Neural cell (in vitro differentiated cells): ENCODE results near the gene ADAMTS16. TPM values are rescaled to one million over a fixed set of nuclear protein-coding genes. Genes with fewer than 3 reads are reported as not detected.

ENCODE experiments used
- H2AFZ ChIP-seq: fragments of 200-600, 300-800 bp; sonication (generic), shearing (Covaris generic); 2 replicates; pipeline ENCODE4 v1.6.0; 2014; ENCODE audit warnings: low read depth, mild to moderate bottlenecking, antibody characterized with exemption, low read length, moderate library complexity
- H3F3A ChIP-seq: fragments of 200-600 bp; shearing (Covaris generic); 2 replicates; pipeline ENCODE4 v1.6.1; 2016; ENCODE audit warnings: mild to moderate bottlenecking, moderate library complexity, mixed read lengths, antibody characterized with exemption, low read length; ENCODE audit not compliant: insufficient read depth, poor library complexity, severe bottlenecking
- H3K27ac ChIP-seq: fragments of 200-600, 300-800 bp; sonication (generic), shearing (Covaris generic); 2 replicates; pipeline ENCODE4 v1.5.1; 2014; ENCODE audit warnings: mild to moderate bottlenecking, low read length, moderate library complexity
- H3K27me3 ChIP-seq: fragments of 300-800, 200-600 bp; sonication (generic), shearing (Covaris generic); 2 replicates; pipeline ENCODE4 v1.6.0; 2014; ENCODE audit warnings: mild to moderate bottlenecking, low read depth, low read length, moderate library complexity; ENCODE audit not compliant: insufficient read depth
- H3K36me3 ChIP-seq: fragments of 300-800, 200-600 bp; sonication (generic), shearing (Covaris generic); 2 replicates; pipeline ENCODE4 v1.5.1; 2014; ENCODE audit warnings: mild to moderate bottlenecking, antibody characterized with exemption, low read length, moderate library complexity; ENCODE audit not compliant: insufficient read depth
- H3K4me2 ChIP-seq: fragments of 300-800, 200-600 bp; sonication (generic), shearing (Covaris generic); 2 replicates; pipeline ENCODE4 v1.6.0; 2014; ENCODE audit warnings: mild to moderate bottlenecking, low read length
- H3K4me3 ChIP-seq: fragments of 300-800, 200-600 bp; sonication (generic), shearing (Covaris generic); 2 replicates; pipeline ENCODE4 v1.5.1; 2014; ENCODE audit warnings: mild to moderate bottlenecking, low read length, moderate library complexity
- H3K79me2 ChIP-seq: fragments of 200-600 bp; shearing (Covaris generic); replicated peaks from 2 replicates; pipeline ENCODE4 v1.6.0; 2014; ENCODE audit warnings: mild to moderate bottlenecking, low read length, moderate library complexity; ENCODE audit not compliant: insufficient read depth
- H3K9ac ChIP-seq: fragments of 300-800, 200-600 bp; sonication (generic), shearing (Covaris generic); 2 replicates; pipeline ENCODE4 v1.6.1; 2016; ENCODE audit warnings: mild to moderate bottlenecking, low read length, mixed read lengths
- H3K9me2 ChIP-seq: fragments of 200-600 bp; shearing (Covaris generic); 2 replicates; pipeline ENCODE4 v1.6.1; 2016; ENCODE audit warnings: mild to moderate bottlenecking, low read length, mixed read lengths; ENCODE audit not compliant: insufficient read depth
- H3K9me3 ChIP-seq: fragments of 200-600, 300-800 bp; sonication (generic), shearing (Covaris generic); 2 replicates; pipeline ENCODE4 v1.6.1; 2016; ENCODE audit warnings: mild to moderate bottlenecking, mixed run types, low read length, moderate library complexity, mixed read lengths
- H4K20me1 ChIP-seq: fragments of 200-600 bp; shearing (Covaris generic); 2 replicates; pipeline ENCODE4 v1.6.1; 2016; ENCODE audit warnings: mild to moderate bottlenecking, mixed run types; ENCODE audit not compliant: insufficient read depth
- CTCF ChIP-seq: fragments of 450-650 bp; IDR thresholded peaks from 2 replicates; pipeline ENCODE4 v1.5.1; 2014; ENCODE audit warnings: antibody characterized with exemption, mild to moderate bottlenecking, moderate library complexity; ENCODE audit not compliant: poor library complexity, severe bottlenecking
- EP300 ChIP-seq: fragments of 450-650 bp; conservative IDR thresholded peaks from 2 replicates; pipeline ENCODE4 v1.6.1; 2014; ENCODE audit warnings: antibody characterized with exemption, mild to moderate bottlenecking, moderate library complexity; ENCODE audit not compliant: poor library complexity, severe bottlenecking
- EZH2 ChIP-seq: fragments of 200-600, 300-800 bp; shearing (Covaris generic), sonication (generic); IDR thresholded peaks from 2 replicates; pipeline ENCODE4 v1.6.1; 2014; ENCODE audit warnings: antibody characterized with exemption, low read length, borderline replicate concordance, mild to moderate bottlenecking; ENCODE audit not compliant: insufficient read depth, poor library complexity, severe bottlenecking
- MXI1 ChIP-seq: fragments of 450-650 bp; conservative IDR thresholded peaks from 2 replicates; pipeline ENCODE4 v1.6.1; 2014; ENCODE audit warnings: antibody characterized with exemption, mild to moderate bottlenecking; ENCODE audit not compliant: poor library complexity, severe bottlenecking
- RAD21 ChIP-seq: fragments of 450-650 bp; conservative IDR thresholded peaks from 2 replicates; pipeline ENCODE4 v1.6.1; 2014; ENCODE audit warnings: antibody characterized with exemption, mild to moderate bottlenecking, moderate library complexity
- REST ChIP-seq: IDR thresholded peaks from 2 replicates; pipeline ENCODE4 v1.6.1; 2012; ENCODE audit warnings: borderline replicate concordance
- SMC3 ChIP-seq: fragments of 450-650 bp; conservative IDR thresholded peaks from 2 replicates; pipeline ENCODE4 v1.6.1; 2014; ENCODE audit warnings: antibody characterized with exemption, mild to moderate bottlenecking, moderate library complexity; ENCODE audit not compliant: poor library complexity
- TAF1 ChIP-seq: IDR thresholded peaks from 2 replicates; pipeline ENCODE4 v1.6.1; 2012; ENCODE audit warnings: low read depth
- polyA plus RNA-seq: library from polyadenylated mRNA; depleted of rRNA; stranded (reverse); fragments of >200 nt; gene quantifications from 2 replicates; pipeline ENCODE4 v1.2.3, GENCODE V29; 2014

The ADAMTS16 gene
- polyA plus RNA-seq, 1 donor from 2014 or later: 1.3 TPM

GRCh38 chr5:5367739-5368138, 227.6 kb downstream of the ADAMTS16 start:
- Histone ChIP-seq H2AFZ (no peak overlapping the region), H3K9me2 (no peaks in the 10 kb centered on the region), H3K4me3 (no peak overlapping the region), H3K9me3 (no peaks in the 10 kb centered on the region), H3K27ac (no peak overlapping the region), H3K36me3 (no peaks in the 10 kb centered on the region), H3K79me2 (no peaks in the 10 kb centered on the region), H3K4me2 (no peak overlapping the region), H3K9ac (no peak overlapping the region), H3F3A (no peaks in the 10 kb centered on the region), H4K20me1 (no peaks in the 10 kb centered on the region), H3K27me3 (no peaks in the 10 kb centered on the region)
- no peak for TF ChIP-seq CTCF
- no peak for TF ChIP-seq RAD21
- TF ChIP-seq MXI1: no peak
- no peak for TF ChIP-seq SMC3
- no peak for TF ChIP-seq REST

GRCh38 chr5:5369051-5369605, 229.0 kb downstream of the ADAMTS16 start:
- Histone ChIP-seq H3K9ac (no peak overlapping the region), H3K4me3 (no peak overlapping the region), H3K36me3 (no peaks in the 10 kb centered on the region), H3K27ac (no peak overlapping the region), H2AFZ (no peak overlapping the region), H3F3A (no peaks in the 10 kb centered on the region), H3K4me2 (no peak overlapping the region), H3K79me2 (no peaks in the 10 kb centered on the region), H3K9me2 (no peaks in the 10 kb centered on the region), H3K9me3 (no peaks in the 10 kb centered on the region), H4K20me1 (no peaks in the 10 kb centered on the region), H3K27me3 (no peaks in the 10 kb centered on the region)
- no peak for TF ChIP-seq REST
- no peak for TF ChIP-seq EP300
- no peak for TF ChIP-seq MXI1
- TF ChIP-seq CTCF: no peak
- TF ChIP-seq SMC3: no peak
- TF ChIP-seq TAF1: no peak
- no peak for TF ChIP-seq EZH2
